DMS114 treated with DMSO at 0.1 percent for 48 hours (cell line): Measurements from ENCODE around the gene RFTN2.
"Not testable (repeated sequence)": the region's sequence is repeated elsewhere in the genome, so short reads cannot be mapped to it uniquely, and the experiment has no call there.

ENCODE experiments used
- DNase-seq: peaks from one replicate; lab custom pipeline; 2025; ENCODE audit not compliant: unreplicated experiment; lab: John Stamatoyannopoulos, UW

Gene RFTN2

GRCh38 chr2:197675246-197675645 lies at the start of gene RFTN2:
TSS of gene RFTN2 (minus strand) at chr2:197675587. CDS start at chr2:197675458, 129 bp downstream.
- DNase-seq, result no peak

- DNase-seq, result no peak
These were observed 42.5 kb upstream of the RFTN2 start for GRCh38 chr2:197717863-197718262.

- no peak for DNase-seq
These were observed 37.9 kb upstream of the RFTN2 start for GRCh38 chr2:197713271-197713670.

- no peak for DNase-seq
These were observed 36.2 kb upstream of the RFTN2 start for GRCh38 chr2:197711578-197711977.

- DNase-seq, result no peak
These were observed 35.1 kb upstream of the RFTN2 start for GRCh38 chr2:197710424-197711042.

GRCh38 chr2:197709140-197709539 lies 33.8 kb upstream of the RFTN2 start:
- DNase-seq, result not testable (repeated sequence)

GRCh38 chr2:197708331-197708730 lies 32.9 kb upstream of the RFTN2 start:
- DNase-seq, result no peak

GRCh38 chr2:197707316-197708213 lies 32.2 kb upstream of the RFTN2 start:
- DNase-seq, result peak; percentile 59

GRCh38 chr2:197706839-197707207 lies 31.4 kb upstream of the RFTN2 start:
- DNase-seq, result no peak

GRCh38 chr2:197705912-197706838 lies 30.8 kb upstream of the RFTN2 start:
- DNase-seq, result no peak

- peak; percentile 81 for DNase-seq
These were observed 29.9 kb upstream of the RFTN2 start, which contains the start of gene MARS2 for GRCh38 chr2:197705121-197705911. TSS of gene MARS2 (plus strand) at chr2:197705369. CDS start at chr2:197705406, 37 bp downstream.

GRCh38 chr2:197704434-197705120 lies 29.2 kb upstream of the RFTN2 start:
- DNase-seq, result no peak

GRCh38 chr2:197700960-197701359 lies 25.6 kb upstream of the RFTN2 start:
- DNase-seq, result no peak

- DNase-seq, result not testable (repeated sequence)
These were observed 24.3 kb upstream of the RFTN2 start for GRCh38 chr2:197699724-197700123.

GRCh38 chr2:197696571-197696970 lies 21.2 kb upstream of the RFTN2 start:
- DNase-seq, result not testable (repeated sequence)

- DNase-seq, result not testable (repeated sequence)
These were observed 20.6 kb upstream of the RFTN2 start for GRCh38 chr2:197695971-197696370.

GRCh38 chr2:197695206-197695605 lies 19.8 kb upstream of the RFTN2 start:
- not testable (repeated sequence) for DNase-seq

GRCh38 chr2:197677483-197677882 lies 2.1 kb upstream of the RFTN2 start:
- no peak for DNase-seq

GRCh38 chr2:197677056-197677455 lies 1.7 kb upstream of the RFTN2 start:
- DNase-seq, result no peak

- DNase-seq, result no peak
These were observed 363 bp upstream of the RFTN2 start for GRCh38 chr2:197675711-197676188.
